ENCODE results near the gene HSH2D.

HSH2D gene

GRCh38 chr19:16206046-16206605, 62.6 kb downstream of the HSH2D start:
- TF ChIP-seq ZNF565 (CRISPR knock-in tag; conservative IDR thresholded peaks at IDR 0.05; ENCODE audit: low read depth) (no peak), ARNTL (CRISPR knock-in tag; IDR thresholded peaks at IDR 0.05; ENCODE audit: borderline replicate concordance, low read depth) (no peak), PATZ1 (CRISPR knock-in tag; IDR thresholded peaks at IDR 0.05; ENCODE audit: borderline replicate concordance) (no peak), ESRRG (CRISPR knock-in tag; IDR thresholded peaks at IDR 0.05) (no peak), TCF4 (CRISPR knock-in tag; IDR thresholded peaks at IDR 0.05; ENCODE audit: borderline replicate concordance) (no peak), ZFP3 (CRISPR knock-in tag; IDR thresholded peaks at IDR 0.05) (no peak), BACH2 (CRISPR knock-in tag; IDR thresholded peaks at IDR 0.05; ENCODE audit: borderline replicate concordance) (no peak), RARB (CRISPR knock-in tag; IDR thresholded peaks at IDR 0.05) (no peak), ZFP30 (CRISPR knock-in tag; IDR thresholded peaks at IDR 0.05) (no peak), GLIS3 (CRISPR knock-in tag; IDR thresholded peaks at IDR 0.05) (no peak), ZNF8 (CRISPR knock-in tag; IDR thresholded peaks at IDR 0.05) (no peak), ZC3H10 (CRISPR knock-in tag; IDR thresholded peaks at IDR 0.05) (no peak), CSRNP3 (CRISPR knock-in tag; IDR thresholded peaks at IDR 0.05) (no peak), SNAI2 (CRISPR knock-in tag; IDR thresholded peaks at IDR 0.05) (no peak), ISL1 (CRISPR knock-in tag; IDR thresholded peaks at IDR 0.05) (no peak), PPARA (CRISPR knock-in tag; IDR thresholded peaks at IDR 0.05; ENCODE audit: borderline replicate concordance) (no peak)
- TF ChIP-seq, protein P1, sequence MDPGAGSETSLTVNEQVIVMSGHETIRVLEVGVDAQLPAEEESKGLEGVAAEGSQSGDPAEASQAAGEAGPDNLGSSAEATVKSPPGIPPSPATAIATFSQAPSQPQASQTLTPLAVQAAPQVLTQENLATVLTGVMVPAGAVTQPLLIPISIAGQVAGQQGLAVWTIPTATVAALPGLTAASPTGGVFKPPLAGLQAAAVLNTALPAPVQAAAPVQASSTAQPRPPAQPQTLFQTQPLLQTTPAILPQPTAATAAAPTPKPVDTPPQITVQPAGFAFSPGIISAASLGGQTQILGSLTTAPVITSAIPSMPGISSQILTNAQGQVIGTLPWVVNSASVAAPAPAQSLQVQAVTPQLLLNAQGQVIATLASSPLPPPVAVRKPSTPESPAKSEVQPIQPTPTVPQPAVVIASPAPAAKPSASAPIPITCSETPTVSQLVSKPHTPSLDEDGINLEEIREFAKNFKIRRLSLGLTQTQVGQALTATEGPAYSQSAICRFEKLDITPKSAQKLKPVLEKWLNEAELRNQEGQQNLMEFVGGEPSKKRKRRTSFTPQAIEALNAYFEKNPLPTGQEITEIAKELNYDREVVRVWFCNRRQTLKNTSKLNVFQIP (CRISPR knock-in tag; IDR thresholded peaks at IDR 0.05; ENCODE audit: borderline replicate concordance, low read depth), result no peak
- ATAC-seq, result no peak

GRCh38 chr19:16206637-16207036, 63.2 kb downstream of the HSH2D start:
- TF ChIP-seq PPARA (CRISPR knock-in tag; IDR thresholded peaks at IDR 0.05; ENCODE audit: borderline replicate concordance), result no peak
- TF ChIP-seq ARNTL (CRISPR knock-in tag; IDR thresholded peaks at IDR 0.05; ENCODE audit: borderline replicate concordance, low read depth), result no peak
- ATAC-seq, result no peak; the same call in 2 of the 3 replicates

DNA sequence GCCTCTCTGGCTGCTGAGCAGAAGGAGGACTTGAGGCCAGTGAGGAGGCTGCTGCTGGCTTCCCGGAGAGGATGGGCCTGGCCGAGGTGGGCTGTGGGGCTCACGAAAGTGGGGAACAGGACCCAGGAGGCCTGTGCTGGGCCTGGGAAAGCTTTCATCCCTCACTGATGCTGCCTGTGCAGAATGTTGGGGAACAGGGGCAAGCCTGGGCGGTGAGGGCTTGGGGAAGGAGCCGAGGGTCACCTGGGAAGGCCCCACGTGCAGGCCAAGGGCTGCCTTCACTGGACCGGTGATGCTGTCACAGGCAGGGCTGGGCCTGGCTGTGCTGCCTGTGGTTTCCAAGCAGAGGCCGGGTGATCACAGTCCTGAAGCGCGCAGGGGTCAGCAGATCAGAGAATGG, 63.6 kb downstream of the HSH2D start:
- TF ChIP-seq ARNTL (CRISPR knock-in tag; IDR thresholded peaks at IDR 0.05; ENCODE audit: borderline replicate concordance, low read depth) (no peak), TOX (CRISPR knock-in tag; IDR thresholded peaks at IDR 0.05; ENCODE audit: borderline replicate concordance) (no peak), ESRRG (CRISPR knock-in tag; IDR thresholded peaks at IDR 0.05) (no peak), TCF4 (CRISPR knock-in tag; IDR thresholded peaks at IDR 0.05; ENCODE audit: borderline replicate concordance) (no peak), RARB (CRISPR knock-in tag; IDR thresholded peaks at IDR 0.05) (no peak), ZFP30 (CRISPR knock-in tag; IDR thresholded peaks at IDR 0.05) (no peak), OSR1 (CRISPR knock-in tag; IDR thresholded peaks at IDR 0.05) (no peak), PATZ1 (CRISPR knock-in tag; IDR thresholded peaks at IDR 0.05; ENCODE audit: borderline replicate concordance) (no peak), ZFP3 (CRISPR knock-in tag; IDR thresholded peaks at IDR 0.05) (no peak), ZNF70 (CRISPR knock-in tag; IDR thresholded peaks at IDR 0.05) (no peak), ZNF8 (CRISPR knock-in tag; IDR thresholded peaks at IDR 0.05) (no peak), PPARA (CRISPR knock-in tag; IDR thresholded peaks at IDR 0.05; ENCODE audit: borderline replicate concordance) (no peak), ZNF565 (CRISPR knock-in tag; conservative IDR thresholded peaks at IDR 0.05; ENCODE audit: low read depth) (no peak), CSRNP3 (CRISPR knock-in tag; IDR thresholded peaks at IDR 0.05) (no peak), GLIS3 (CRISPR knock-in tag; IDR thresholded peaks at IDR 0.05) (no peak), SNAI2 (CRISPR knock-in tag; IDR thresholded peaks at IDR 0.05) (no peak), ZC3H10 (CRISPR knock-in tag; IDR thresholded peaks at IDR 0.05) (no peak)
- TF ChIP-seq, protein P1 (CRISPR knock-in tag; IDR thresholded peaks at IDR 0.05; ENCODE audit: borderline replicate concordance, low read depth), result no peak
- no peak; the same call in 2 of the 3 replicates for ATAC-seq

All from SK-N-SH treated with all-trans-retinoic acid at 6 μM for 48 hours (cell line).